HG03565 (cell line): ENCODE measurements around the gene OSBP2.
"Not testable (repeated sequence)": the region's sequence is repeated elsewhere in the genome, so short reads cannot be mapped to it uniquely, and the experiment has no call there.

Experiments used
- ATAC-seq: cut with Tn5 transposase; IDR thresholded peaks from one replicate; pipeline ENCODE4 v1.9.1; 2021; ENCODE audit warnings: mild to moderate bottlenecking, moderate library complexity; ENCODE audit not compliant: unreplicated experiment

OSBP2 gene

GRCh38 chr22:30675436-30675835 is 19.2 kb upstream of the OSBP2 start:
- ATAC-seq: no peak

GRCh38 chr22:30676565-30676964 is 18.1 kb upstream of the OSBP2 start:
- ATAC-seq: not testable (repeated sequence)

- not testable (repeated sequence) for ATAC-seq
These were observed 14.6 kb upstream of the OSBP2 start for GRCh38 chr22:30679895-30680690.

- ATAC-seq: no peak
These were observed 13.5 kb upstream of the OSBP2 start for GRCh38 chr22:30680991-30681770.

GRCh38 chr22:30681831-30682230 is 12.8 kb upstream of the OSBP2 start:
- ATAC-seq: no peak

- ATAC-seq: no peak
These were observed 9.5 kb upstream of the OSBP2 start for GRCh38 chr22:30685178-30685577.

GRCh38 chr22:30687358-30687757 is 7.3 kb upstream of the OSBP2 start:
- no peak for ATAC-seq

GRCh38 chr22:30689622-30690021 is 5.1 kb upstream of the OSBP2 start:
- ATAC-seq: no peak

- ATAC-seq: no peak
These were observed 3.5 kb upstream of the OSBP2 start for GRCh38 chr22:30691204-30691603.

- ATAC-seq: no peak
These were observed 469 bp upstream of the OSBP2 start for GRCh38 chr22:30694171-30694639.

- ATAC-seq: no peak
These were observed 727 bp downstream of the OSBP2 start for GRCh38 chr22:30695351-30695851.

GRCh38 chr22:30695871-30696655 is 1.4 kb downstream of the OSBP2 start:
- ATAC-seq: no peak

GRCh38 chr22:30697975-30698374 is 3.3 kb downstream of the OSBP2 start:
- ATAC-seq: no peak

GRCh38 chr22:30701872-30702271 is 7.2 kb downstream of the OSBP2 start:
- ATAC-seq: no peak

GRCh38 chr22:30702856-30703255 is 8.2 kb downstream of the OSBP2 start:
- no peak for ATAC-seq

GRCh38 chr22:30704978-30705377 is 10.3 kb downstream of the OSBP2 start:
- no peak for ATAC-seq

GRCh38 chr22:30705710-30706651 is 11.3 kb downstream of the OSBP2 start:
- peak; percentile 37 for ATAC-seq

- ATAC-seq: not testable (repeated sequence)
These were observed 15.3 kb downstream of the OSBP2 start for GRCh38 chr22:30709980-30710379.

GRCh38 chr22:30712094-30712493 is 17.4 kb downstream of the OSBP2 start:
- ATAC-seq: no peak

GRCh38 chr22:30714062-30714461 is 19.4 kb downstream of the OSBP2 start:
- no peak for ATAC-seq
